A549 (cell line): Measurements from ENCODE around the gene OLR1.

Experiments used
- CEBPB ChIP-seq, 2 experiments: fragments of >200 bp in 1 of 2; sonication (Bioruptor Twin) in 1 of 2; formaldehyde crosslinking in 1 of 2; IDR thresholded peaks; 2 replicates each; pipeline ENCODE4 v1.6.1; 2012 to 2016
- CTCF ChIP-seq: fragments of >200 bp; sonication (Bioruptor Twin); formaldehyde crosslinking; IDR thresholded peaks from 3 replicates; pipeline ENCODE4 v1.5.1; 2016
- EP300 ChIP-seq, 2 experiments: fragments of >200 bp; sonication (Bioruptor Twin); formaldehyde crosslinking; IDR thresholded peaks; 2 replicates in 1 of 2; 3 replicates in 1 of 2; pipeline ENCODE4 v1.6.1; 2016 to 2017
- FOSL2 ChIP-seq, 2 experiments: fragments of 450-650 bp in 1 of 2; fragments of >200 bp in 1 of 2; sonication (Bioruptor Twin) in 1 of 2; formaldehyde crosslinking; IDR thresholded peaks; 2 replicates each; pipeline versions ENCODE4 v1.5.0 to v1.6.1; 2016 to 2020; ENCODE audit warnings: mild to moderate bottlenecking in 1 of 2, moderate library complexity in 1 of 2
- HDAC2 ChIP-seq: fragments of 200-600 bp; sonication (generic); IDR thresholded peaks from 2 replicates; pipeline ENCODE4 v1.6.1; 2016
- HMGXB4 ChIP-seq: fragments of 250-450 bp; sonication (Bioruptor Pico); IDR thresholded peaks from 2 replicates; pipeline ENCODE4 v1.5.0; 2021; ENCODE audit warnings: mild to moderate bottlenecking, moderate library complexity, borderline replicate concordance
- JUN ChIP-seq, 2 experiments: fragments of >200 bp; sonication (Bioruptor Twin); formaldehyde crosslinking; IDR thresholded peaks; 2 replicates in 1 of 2; 3 replicates in 1 of 2; pipeline ENCODE4 v1.6.1; 2016 to 2017
- MAZ ChIP-seq: fragments of 150-350 bp; IDR thresholded peaks from 2 replicates; pipeline ENCODE4 v1.6.1; 2014; ENCODE audit warnings: antibody characterized with exemption, low read depth, low read length, borderline replicate concordance
- POLR2A ChIP-seq: IDR thresholded peaks from 2 replicates; pipeline ENCODE4 v1.6.1; 2012; ENCODE audit warnings: mild to moderate bottlenecking, low read length
- RAD21 ChIP-seq, 2 experiments: fragments of >200 bp in 1 of 2; sonication (Bioruptor Twin) in 1 of 2; formaldehyde crosslinking in 1 of 2; IDR thresholded peaks in 1 of 2; conservative IDR thresholded peaks in 1 of 2; 2 replicates in 1 of 2; 3 replicates in 1 of 2; pipeline ENCODE4 v1.6.1; 2012 to 2018; ENCODE audit warnings: inconsistent platforms in 1 of 2
- RFX5 ChIP-seq: fragments of 450-650 bp; IDR thresholded peaks from 2 replicates; pipeline ENCODE4 v1.7.1; 2014; ENCODE audit warnings: antibody characterized with exemption, mild to moderate bottlenecking, moderate library complexity
- SMC3 ChIP-seq: fragments of >200 bp; sonication (Bioruptor Twin); formaldehyde crosslinking; IDR thresholded peaks from 3 replicates; pipeline ENCODE4 v1.6.1; 2018; ENCODE audit warnings: inconsistent platforms
- USF2 ChIP-seq: fragments of 450-650 bp; IDR thresholded peaks from 2 replicates; pipeline ENCODE4 v1.6.1; 2014; ENCODE audit warnings: antibody characterized with exemption

- TF ChIP-seq CTCF (no peak), USF2 (no peak), CEBPB (IDR thresholded peaks at IDR 0.05) (no peak), RFX5 (no peak), SMC3 (no peak), FOSL2 (IDR thresholded peaks at IDR 0.05) (no peak), FOSL2 (CRISPR knock-in tag; IDR thresholded peaks at IDR 0.05) (no peak), HDAC2 (no peak), POLR2A (no peak), HMGXB4 (CRISPR knock-in tag) (no peak), RAD21 (conservative IDR thresholded peaks at IDR 0.05 in 1 of 2, IDR thresholded peaks at IDR 0.05 in 1 of 2) (no peak), MAZ (no peak), EP300 (IDR thresholded peaks at IDR 0.05) (no peak), JUN (IDR thresholded peaks at IDR 0.05) (no peak)
Measured at GRCh38 chr12:10113075-10113474, 58.9 kb downstream of the OLR1 start.
